ENCODE results near the gene OAF. TPM values are rescaled to one million over a fixed set of nuclear protein-coding genes. Genes with fewer than 3 reads are reported as not detected.

Gene OAF
- total and polyA plus RNA-seq, 10 donors: 10.6 to 148 (median 73.6) TPM

- peaks cover 3 to 31% (median 23%) of the 10 kb centered on the region in 6 donors for H3K4me1 ChIP-seq
- TF ChIP-seq POLR2AphosphoS5 (IDR thresholded peaks at IDR 0.05) (peak; percentile 13 to 60 (median 59)), CTCF (IDR thresholded peaks at IDR 0.05 in 8 of 11, conservative IDR thresholded peaks at IDR 0.05 in 3 of 11) (peak; percentile 17 to 96 (median 90)), POLR2A (IDR thresholded peaks at IDR 0.05) (no peak)
- intact Hi-C loops (cut with DNase I; ENCODE audit: low total_unique reads): no loop called here
- H3K36me3 ChIP-seq: no peaks in the 10 kb centered on the region
- H3K27me3 ChIP-seq (replicated peaks in 1 of 7): peaks cover 0 to 88% (median 26%) of the 10 kb centered on the region in 7 donors
- DNase-seq: peak; percentile 87
- peaks cover 0 to 21% (median 11%) of the 10 kb centered on the region in 8 donors for H3K9me3 ChIP-seq
- H3K27ac ChIP-seq: peak overlapping the region; percentile 0 to 78 (median 72)
- 0 to 3% (median 2%) methylated on average over 59 to 71 of the region's 71 CpGs for WGBS, 5 donors
- peak overlapping the region; percentile 27 to 66 (median 36) for H3K4me3 ChIP-seq
Measured at GRCh38 chr11:120168960-120169681, 41.7 kb upstream of the OAF start.

GRCh38 chr11:120169981-120170698 is 40.7 kb upstream of the OAF start:
- peaks cover 0 to 12% (median 5%) of the 10 kb centered on the region in 8 donors for H3K9me3 ChIP-seq
- H3K27me3 ChIP-seq (replicated peaks in 1 of 7): peaks cover 0 to 86% (median 26%) of the 10 kb centered on the region in 7 donors
- H3K36me3 ChIP-seq: no peaks in the 10 kb centered on the region
- no peak for TF ChIP-seq POLR2AphosphoS5 (IDR thresholded peaks at IDR 0.05)
- no peak for TF ChIP-seq POLR2A (IDR thresholded peaks at IDR 0.05)
- TF ChIP-seq CTCF (IDR thresholded peaks at IDR 0.05 in 8 of 11, conservative IDR thresholded peaks at IDR 0.05 in 3 of 11): no peak
- peak overlapping the region in 3 of 8 donors; percentile 42 to 66 (median 46) for H3K4me3 ChIP-seq
- intact Hi-C loops (cut with DNase I; ENCODE audit: low total_unique reads): loop anchor here (5.0 kb wide), 1 partner anchor 132 kb away; no protein-coding TSS in a partner anchor
- no peak for DNase-seq
- peaks cover 3 to 31% (median 23%) of the 10 kb centered on the region in 6 donors for H3K4me1 ChIP-seq
- WGBS, 5 donors: 46 to 71% (median 65%) methylated on average over 23 to 27 of the region's 27 CpGs
- peak overlapping the region in 6 of 8 donors; percentile 46 to 78 (median 76) for H3K27ac ChIP-seq

- TF ChIP-seq CTCF (IDR thresholded peaks at IDR 0.05 in 8 of 11, conservative IDR thresholded peaks at IDR 0.05 in 3 of 11): no peak
- no peak for TF ChIP-seq POLR2AphosphoS5 (IDR thresholded peaks at IDR 0.05)
- TF ChIP-seq POLR2A (IDR thresholded peaks at IDR 0.05): no peak
- peaks cover 0 to 84% (median 26%) of the 10 kb centered on the region in 7 donors for H3K27me3 ChIP-seq (replicated peaks in 1 of 7)
- no peak for DNase-seq
- intact Hi-C loops (cut with DNase I; ENCODE audit: low total_unique reads): loop anchor here (5.0 kb wide), 1 partner anchor 132 kb away; no protein-coding TSS in a partner anchor
- H3K9me3 ChIP-seq: peaks cover 0 to 6% (median under 1%) of the 10 kb centered on the region in 8 donors
- no peak overlapping the region for H3K27ac ChIP-seq
- no peak overlapping the region for H3K4me3 ChIP-seq
- peaks cover 3 to 31% (median 23%) of the 10 kb centered on the region in 6 donors for H3K4me1 ChIP-seq
- WGBS, 5 donors: 82 to 95% (median 90%) methylated on average over 6 to 12 of the region's 12 CpGs
- H3K36me3 ChIP-seq: no peaks in the 10 kb centered on the region
Measured at GRCh38 chr11:120170741-120171261, 40.0 kb upstream of the OAF start.

All from spleen (tissue), 11 donors.